Measurements from ENCODE around the gene FLNB.
"Not testable (repeated sequence)": the region's sequence is repeated elsewhere in the genome, so short reads cannot be mapped to it uniquely, and the experiment has no call there.

Gene FLNB

DNA sequence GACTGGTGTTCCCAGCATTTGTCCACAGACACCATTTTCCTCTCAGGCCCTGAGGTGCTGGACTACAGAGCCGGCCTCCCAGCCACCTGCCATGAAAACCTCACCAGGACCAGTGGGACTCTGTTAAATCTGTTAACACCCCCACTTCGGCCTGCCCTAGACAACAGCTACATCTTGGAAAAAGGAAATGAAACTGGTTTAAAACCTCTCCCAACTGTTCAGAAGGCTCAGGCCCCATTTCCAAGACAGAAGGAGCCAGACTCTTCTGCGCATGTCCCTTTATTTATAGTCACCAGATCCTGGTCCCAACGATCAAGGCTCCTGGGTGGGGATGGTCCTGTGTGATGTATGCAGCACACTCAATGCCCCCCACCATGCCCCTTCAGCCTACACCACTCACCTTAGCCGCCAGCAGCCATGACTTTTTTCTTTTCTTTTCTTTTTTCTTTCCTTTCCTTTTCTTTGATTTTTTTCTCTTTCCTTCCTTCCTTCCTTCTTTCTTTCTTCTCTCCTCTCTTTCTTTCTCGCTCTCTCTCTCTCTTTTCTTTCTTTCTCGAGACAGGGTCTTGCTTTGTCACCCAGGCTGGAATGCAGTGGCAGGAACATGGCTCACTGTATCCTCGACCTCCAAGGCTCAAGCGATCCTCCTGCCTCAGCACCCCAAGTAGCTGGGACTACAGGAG, 25.5 kb upstream of the FLNB start:
- no peak for DNase-seq

DNA sequence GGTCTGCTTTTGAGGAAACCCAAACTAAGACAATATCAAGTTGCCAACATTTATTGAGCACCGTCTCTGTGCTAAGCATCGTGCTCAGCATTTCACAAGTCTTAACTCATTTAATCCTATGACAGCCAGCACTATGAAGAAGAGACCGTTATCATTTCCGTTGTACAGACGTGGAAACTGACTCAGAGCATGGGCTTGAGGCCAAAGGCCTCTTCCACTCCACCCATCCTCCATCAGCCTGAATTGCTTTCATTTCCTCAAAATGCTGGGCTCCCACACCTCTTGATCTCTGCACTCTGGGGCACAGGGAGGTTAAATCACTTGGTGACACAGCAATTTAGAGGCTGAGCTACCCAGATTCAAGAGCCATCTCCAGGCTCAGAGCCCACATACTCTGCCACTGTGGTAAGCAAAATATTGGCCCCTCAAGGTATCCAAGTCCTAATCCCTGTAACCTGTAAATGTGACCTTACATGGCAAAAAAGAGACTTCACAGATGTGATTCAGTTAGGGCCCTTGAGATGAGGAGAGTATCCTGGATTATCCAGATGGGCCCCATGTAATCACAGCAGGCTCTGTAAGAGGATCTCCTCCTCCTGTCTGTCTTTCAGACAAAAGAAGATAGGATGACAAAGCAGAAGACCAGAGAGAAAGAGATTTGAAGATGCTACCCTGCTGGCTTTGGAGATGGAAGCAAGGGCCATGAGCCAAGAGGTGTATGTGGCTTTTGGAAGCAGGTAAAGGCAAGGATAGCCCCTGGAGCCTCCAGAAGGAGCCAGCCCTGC, 24.3 kb upstream of the FLNB start:
- peak; percentile 27 for DNase-seq

DNA sequence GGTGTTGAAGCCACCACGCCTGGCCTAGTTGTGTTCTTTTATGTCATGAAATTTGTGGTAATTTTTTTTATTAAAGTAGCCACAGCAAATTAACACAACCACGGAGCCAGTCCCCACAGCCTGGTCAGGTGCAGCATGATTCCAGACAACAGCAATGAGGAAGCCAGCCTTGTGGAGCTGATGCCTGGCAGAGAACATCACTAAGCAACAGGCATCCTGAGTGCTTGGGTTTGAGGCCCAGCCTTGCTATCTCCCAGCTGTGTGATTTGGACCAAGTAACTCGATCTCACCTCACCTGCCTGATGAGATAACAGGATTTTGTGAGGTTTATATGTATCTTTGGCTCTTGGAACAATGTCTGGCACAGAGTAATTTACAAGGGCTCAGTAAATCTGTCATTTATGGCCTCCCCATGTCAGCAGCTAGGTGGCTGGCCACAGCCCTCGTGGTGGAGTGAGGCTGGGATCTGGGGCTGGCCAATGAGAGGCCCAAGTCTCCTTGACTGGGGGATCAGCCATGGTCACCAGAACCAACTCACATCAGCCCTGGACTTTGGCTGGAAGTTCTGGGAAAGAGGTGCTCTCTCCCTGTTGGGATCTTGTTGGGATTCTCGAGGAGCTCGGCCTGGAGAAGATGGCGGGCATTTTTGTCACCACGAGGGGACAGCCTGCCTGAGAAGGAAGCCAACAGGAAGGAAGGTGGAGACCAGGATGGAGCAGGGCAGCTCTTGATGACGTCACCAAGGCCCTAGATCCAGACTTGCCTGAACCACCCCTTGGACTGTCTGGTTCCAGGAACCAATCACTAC, 22.8 kb upstream of the FLNB start:
- DNase-seq, result no peak

DNA sequence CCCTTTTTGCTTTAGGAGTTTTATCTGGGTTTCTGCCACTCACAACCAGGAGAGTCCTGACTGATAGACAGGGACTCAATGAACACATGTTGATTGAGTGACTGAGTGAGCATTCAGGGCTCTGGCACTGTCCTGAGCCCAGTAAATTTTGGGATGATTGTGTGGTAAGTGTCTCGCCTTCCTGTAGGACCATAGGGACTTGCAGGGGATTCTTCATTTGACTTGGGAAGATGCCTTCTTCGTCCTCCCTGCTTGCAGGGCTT, 22.3 kb upstream of the FLNB start:
- no peak for DNase-seq

DNA sequence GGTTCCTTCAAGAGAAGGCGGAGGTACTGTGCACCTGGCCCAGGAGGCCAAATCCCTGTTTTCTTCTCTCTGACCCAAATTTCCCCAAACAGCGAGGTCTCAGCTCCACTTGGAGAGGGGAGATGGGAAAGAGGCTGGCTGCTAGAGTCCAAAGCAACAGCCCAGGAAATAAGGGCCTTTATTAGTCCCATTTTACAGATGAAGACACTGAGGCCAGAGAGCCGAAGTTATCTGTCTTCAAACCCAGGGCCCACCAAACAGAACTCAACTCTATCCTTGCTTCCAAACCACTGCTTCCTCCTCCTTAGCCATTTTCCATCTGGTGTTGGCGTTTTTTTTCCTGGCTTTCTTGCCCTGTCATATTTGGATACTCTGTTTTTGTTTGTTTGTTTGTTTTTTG, 22.0 kb upstream of the FLNB start:
- no peak for DNase-seq

DNA sequence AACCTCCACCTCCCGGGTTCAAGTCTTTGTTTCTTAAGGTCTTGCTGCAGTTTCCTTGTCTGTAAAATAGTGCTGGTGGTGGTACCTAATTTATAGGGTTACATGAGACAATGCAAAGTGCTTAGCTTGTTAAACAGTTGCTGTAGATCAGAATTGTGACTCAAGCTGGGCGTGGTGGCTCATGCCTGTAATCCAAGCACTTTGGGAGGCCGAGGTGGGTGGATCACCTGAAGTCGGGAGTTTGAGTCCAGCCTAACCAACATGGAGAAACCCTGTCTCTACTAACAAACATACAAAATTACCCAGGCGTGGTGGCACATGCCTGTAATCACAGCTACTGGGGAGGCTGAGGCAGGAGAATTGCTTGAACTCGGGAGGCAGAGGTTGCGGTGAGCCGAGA, 19.0 kb upstream of the FLNB start:
- not testable (repeated sequence) for DNase-seq

DNA sequence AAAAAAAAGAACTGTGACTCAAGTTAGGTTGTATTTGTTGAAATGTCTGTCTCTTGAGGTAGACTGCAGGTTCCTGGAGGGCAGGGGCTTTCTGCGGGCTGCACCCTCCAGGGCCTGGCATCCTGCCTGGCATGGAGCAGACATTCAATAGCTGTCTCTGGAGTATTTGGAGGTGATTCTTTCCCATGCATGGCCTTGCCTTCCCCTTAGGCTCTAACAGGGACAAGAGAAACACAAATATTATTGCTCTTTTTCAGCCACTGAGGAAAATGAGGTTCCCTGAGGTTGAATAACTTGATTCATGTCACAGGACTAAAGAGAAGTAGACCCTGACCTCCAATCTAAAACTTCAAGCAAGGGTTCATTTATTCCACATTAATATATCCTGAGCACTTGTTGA, 18.6 kb upstream of the FLNB start:
- no peak for DNase-seq

DNA sequence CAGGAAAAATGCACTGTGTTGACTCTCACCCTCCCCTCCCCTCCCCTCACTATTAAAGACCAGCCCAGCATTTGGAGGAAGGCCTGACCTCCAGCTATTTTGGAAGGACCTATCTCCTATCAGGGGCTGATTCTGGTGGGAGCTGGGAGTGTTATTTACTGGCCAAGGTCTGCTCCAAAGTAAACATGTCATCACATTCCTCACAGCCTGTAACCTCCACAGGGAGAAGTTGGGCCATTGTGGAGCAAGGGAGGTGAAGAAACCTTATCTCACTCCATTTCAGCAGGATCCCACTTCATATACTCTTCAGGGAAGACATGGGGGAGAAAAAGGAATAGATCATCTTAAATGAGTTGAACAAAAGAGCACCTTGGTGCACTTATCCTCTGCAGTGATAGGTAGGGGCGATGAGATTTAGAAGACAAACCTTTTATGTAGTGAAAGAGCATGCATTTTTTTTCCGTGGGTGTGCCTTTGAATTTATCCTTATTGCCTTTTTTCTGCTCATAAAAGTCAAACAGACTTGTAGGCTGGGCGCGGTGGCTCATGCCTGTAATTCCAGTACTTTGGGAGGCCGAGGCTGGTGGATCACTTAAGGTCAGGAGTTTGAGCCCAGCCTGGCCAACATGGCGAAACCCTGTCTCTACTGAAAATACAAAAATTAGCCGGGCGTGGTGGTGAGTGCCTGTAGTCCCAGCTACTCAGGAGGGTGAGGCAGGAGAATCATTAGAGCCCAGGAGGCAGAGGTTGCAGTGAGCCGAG, 15.6 kb upstream of the FLNB start:
- no peak for DNase-seq

DNA sequence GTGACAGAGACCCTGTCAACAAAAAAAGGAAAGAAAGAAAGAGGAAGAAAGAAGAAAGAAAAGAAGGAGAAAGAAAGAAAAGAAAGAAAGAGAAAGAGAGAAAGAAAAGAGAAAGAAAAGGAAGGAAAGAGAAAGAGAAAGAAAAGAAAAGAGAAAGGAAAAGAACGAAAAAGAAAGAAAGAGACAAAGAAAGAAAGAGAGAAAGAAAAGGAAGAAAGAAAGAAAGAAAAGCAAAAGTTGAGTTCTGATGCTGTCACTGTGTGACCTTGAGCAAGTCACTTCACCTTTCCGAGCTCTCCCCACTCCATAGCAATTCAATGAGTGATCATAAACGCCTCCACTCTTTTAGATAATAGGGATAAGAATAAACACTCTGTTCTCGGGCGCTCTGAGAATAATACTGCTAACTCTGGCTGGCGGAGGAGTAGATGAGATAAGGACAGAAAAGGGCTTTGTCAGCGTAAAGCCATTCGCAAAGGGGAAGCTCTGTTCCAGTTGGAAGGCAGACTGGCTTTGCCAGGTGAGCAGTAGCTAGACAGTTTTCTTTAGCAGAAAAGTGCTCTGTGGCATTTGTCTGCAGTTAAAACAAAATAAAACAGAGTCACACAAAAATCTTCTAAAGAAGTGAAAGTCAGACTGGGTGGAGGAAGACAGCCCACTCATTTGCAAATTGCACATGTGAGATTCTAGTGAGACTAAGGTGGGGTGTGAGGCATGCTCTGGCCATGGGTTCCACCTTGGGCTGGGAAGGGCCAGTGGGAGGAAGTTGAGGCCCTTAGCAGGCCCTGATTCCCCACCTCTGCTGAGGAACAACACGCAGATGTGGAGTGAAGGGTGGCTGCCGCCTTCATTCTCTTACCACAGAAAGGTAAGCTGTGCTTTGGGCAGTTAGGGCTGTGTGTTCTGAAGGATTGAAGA, 9.6 kb upstream of the FLNB start:
- DNase-seq, result no peak

DNA sequence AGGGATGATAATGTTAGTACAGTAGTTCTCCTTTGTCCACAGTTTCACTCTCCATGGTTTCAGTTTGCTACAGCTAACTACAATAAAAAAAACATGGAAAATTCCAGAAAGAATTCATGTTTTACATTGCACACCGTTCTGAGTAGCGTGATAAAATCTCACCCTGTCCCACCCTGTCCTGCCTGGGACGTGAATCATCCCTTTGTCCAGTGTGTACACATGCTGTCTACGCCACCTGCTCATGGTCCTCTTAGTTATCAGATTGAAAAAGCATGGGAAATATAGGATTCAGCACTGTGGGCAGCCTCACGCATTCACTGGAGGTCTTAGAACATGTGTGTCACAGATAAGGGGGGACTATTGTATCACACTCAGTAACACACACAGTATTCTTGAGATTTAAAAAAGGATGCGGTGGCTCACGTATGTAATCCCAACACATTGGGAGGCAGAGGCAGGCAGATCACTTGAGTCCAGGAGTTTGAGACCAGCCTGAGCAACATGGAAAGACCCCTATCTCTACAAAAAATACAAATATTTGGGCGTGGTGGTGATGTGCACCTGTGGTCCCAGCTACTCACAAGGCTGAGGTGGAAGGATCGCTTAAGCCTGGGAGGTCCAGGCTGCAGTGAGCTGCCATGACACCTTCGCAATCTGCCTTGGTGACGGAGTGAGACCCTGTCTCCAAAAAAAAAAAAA, 8.7 kb upstream of the FLNB start:
- DNase-seq, result no peak

DNA sequence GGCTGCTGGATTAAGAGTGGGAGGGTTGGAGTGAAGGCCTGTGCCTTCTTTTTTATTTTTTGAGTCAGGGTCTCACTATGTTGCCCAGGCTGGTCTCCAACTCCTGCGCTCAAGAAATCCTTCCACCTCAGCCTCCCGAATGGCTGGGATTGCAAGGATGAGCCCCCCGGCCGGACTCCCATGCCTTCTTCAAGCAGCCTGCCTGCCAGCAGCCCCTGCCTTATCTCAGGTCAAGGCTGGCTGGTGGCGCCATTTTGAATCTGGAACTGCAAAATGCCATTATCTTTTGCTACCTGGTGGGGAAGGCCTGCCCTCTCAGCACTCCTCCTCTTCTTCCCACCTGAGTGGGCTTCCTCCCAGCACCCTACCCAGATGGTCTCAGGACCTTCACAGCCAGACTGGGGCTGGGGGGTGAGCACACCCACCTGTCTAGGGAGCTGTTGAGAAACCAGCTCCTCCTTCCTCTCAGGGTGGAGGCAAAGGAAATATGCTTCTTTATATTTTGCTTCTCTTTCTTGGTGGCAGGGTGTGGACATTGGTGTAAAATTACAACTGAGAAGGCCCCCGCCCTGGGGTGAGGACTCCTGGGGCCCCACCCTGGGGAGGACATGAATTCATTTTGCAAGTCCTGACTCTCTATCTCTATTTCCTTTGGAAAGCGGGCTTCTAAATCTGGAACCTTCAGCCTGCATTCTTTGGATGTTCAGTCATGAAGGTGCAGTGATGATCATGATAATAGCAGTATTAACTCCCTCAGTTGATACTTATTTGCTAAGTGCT, 7.7 kb upstream of the FLNB start:
- no peak for DNase-seq

DNA sequence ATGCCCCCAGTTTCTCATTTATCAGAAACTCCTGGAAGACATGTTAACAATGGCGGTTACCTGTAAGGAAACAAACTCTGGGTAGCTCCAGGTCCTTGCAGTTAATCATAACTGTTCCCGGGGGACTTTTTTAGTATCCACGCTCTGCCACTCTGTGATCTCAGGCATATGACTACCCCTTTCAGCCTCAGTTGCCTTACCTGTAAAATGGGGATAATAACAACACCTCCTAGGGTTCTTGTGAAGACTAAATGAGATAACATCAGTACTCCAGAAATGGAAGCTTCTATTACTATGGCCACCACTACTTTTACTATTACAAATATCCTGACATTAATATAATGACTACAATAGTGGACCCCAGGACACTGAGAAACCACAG, 7.1 kb upstream of the FLNB start:
- no peak for DNase-seq

DNA sequence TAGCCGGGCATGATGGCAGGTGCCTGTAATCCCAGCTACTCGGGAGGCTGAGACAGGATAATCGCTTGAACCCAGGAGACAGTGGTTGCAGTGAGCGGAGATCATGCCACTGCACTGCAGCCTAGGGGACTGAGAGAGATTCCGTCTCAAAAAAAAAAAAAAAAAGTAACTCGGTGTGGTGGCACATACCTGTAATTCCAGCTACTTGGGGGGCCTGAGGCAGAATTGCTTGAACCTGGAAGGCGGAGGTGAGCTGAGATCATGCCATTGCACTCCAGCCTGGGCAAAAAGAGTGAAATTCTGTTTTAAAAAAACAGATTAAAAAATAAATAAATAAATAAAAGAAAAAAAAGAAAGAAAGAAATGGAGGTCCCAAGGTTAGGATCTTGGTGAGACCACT, 6.2 kb upstream of the FLNB start:
- DNase-seq, result no peak

DNA sequence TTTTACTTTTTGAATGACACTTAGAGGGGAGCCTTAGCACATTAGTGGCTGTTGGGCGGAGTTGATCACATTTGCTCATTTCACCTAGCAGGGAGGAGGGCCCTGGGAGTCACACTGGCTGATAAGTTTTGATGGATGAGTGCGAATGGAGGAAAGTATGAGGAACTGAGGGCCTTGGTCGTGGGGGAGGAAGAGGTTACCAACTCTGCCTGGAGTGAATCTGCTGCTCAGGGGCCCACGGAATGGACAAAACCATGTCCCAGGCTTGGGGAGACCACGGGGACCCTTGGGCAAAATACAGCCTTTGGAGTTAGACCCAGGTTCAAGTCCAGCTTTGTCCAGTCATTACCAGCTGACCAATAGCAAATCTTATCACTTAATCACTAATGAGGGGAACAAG, 5.1 kb upstream of the FLNB start:
- DNase-seq, result no peak

DNA sequence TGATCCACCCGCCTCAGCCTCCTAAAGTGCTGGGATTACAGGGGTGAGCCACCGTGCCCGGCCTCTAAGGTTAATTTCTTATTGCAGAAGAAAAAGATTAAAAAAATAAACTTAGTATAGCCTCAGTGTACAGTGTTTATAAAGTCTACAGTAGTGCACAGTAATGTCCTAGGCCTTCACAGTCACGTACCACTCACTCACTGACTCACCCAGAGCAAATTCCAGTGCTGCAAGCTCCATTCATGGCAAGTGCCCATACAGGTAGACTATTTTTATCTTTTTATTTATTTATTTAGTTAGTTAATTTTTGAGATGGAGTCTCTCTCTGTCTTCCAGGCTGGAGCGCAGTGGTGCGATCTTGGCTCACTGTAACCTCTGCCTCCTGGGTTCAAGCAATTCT, 3.2 kb upstream of the FLNB start:
- DNase-seq, result no peak

DNA sequence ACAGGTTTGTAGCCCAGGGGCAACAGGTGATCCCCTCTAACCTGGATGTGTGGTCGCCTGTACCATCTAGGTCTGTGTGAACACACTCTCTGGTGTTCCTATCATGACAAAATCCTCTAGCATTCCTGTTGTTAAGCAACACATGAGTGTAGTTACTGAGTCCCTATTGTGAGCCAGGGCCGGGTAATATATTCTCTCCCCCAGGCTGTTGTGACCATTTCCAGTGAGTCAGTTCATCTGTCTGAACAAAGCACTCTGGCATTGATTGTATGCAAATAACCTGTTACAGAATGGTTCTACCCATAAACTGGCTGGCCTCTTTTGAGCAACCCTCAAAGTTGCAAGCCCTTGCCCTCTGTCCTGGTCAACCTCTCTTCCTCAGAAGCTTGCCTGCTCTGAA, 2.6 kb upstream of the FLNB start:
- DNase-seq, result no peak

DNA sequence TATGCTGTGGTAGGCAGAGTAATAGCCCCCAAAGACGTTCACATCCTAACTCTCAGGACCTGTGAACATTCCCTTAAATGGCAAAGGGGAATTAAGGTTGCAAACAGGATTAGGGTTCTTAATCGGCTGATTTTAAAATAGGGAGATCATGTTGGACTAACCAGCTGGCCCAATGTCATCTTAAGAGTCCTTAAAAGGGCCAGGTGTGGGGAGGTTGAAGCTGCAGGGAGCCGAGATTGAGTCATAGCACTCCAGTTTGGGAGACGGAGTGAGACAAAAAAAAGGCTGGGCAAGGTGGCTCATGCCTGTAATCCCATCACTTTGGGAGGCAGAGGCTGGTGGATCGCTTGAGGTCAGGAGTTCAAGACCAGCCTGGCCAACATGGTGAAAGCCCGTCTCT, 1.6 kb upstream of the FLNB start:
- DNase-seq, result peak; percentile 20

DNA sequence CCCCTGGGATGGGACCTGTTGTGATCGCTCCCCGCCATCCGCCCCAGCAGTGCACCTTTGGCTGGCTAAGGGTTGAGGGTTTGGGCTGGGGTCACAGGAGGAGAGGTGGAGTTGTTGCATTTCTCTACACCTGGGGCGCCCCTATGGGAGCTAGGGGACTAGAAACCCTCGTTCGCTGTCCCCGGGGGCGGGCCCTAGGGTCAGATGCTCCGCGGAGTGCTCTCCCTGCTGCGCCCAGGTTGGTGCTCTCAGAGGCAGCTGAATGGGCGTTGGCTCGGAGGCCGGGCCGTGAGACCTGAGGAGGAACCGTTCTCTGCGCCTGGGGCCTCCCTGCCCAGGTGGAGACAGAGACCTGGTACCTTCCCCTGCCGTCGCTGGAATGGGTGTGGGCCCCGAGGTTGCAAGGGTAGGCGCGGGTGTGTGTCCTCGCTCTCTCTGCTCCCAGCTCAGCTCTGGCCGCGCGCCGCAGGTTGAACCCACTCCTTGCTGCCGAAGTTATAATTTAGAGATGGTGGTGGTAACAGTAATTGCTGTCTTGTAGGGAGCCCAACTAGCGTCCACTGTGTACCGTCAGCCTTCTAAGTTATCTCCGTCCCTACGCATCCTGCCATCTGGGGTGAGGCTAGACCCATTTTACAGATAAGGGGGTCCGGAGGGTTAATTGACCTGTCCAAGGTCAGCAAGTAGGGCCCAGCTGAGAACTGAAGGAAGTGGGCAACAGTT, 965 bp downstream of the FLNB start:
- DNase-seq, result peak; percentile 58

DNA sequence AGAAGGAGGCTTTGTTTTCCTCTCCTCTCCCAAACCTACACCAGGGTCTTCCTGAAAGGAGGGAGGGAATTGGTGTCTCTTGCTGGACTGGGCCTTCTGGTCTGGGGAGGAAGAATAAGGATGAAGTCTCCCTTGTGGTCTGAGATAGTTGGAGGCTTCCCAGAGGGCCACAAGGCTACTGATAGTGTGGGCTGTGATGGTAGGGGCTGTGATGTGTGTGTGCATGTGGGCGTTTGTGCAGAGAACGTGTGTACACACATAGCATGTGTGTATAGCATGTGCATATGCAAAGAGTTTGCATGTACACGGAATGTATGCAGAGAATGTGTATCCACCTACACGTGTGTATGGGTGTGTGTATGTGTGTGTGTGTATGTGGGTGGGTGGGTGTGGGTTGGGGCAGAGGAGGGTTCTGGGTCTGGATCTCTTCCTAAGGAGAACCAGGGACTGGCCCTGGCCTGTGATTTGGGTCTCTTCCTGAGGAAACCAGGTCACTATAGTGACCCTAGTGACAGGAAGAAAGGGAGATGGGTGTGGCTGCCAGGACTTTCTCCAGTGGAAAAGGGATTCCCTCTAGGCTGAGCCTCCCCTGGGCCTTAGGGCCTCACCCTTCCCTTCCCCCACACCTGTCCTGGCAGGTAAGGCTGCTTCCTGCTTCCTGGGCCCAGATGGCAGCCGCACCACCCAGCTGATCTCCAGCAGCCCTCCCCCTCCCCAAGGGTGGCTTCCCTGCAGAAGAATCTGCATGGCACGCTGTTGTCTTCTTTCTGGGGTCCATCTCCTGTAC, 1.7 kb downstream of the FLNB start:
- DNase-seq, result peak; percentile 86

Data from NCI-H69 (cell line).